Ishikawa (cell line): ENCODE results near the gene ONECUT3.

Source experiments
- EP300 ChIP-seq: IDR thresholded peaks from 2 replicates; pipeline ENCODE4 v1.6.1; 2012; ENCODE audit warnings: borderline replicate concordance
- NFIC ChIP-seq: IDR thresholded peaks from 2 replicates; pipeline ENCODE4 v1.6.1; 2012
- TEAD4 ChIP-seq: IDR thresholded peaks from 2 replicates; pipeline ENCODE4 v1.6.1; 2012
- TF ChIP-seq, protein P1 (sequence below): IDR thresholded peaks from 2 replicates; pipeline ENCODE4 v1.6.1; 2012

DNA sequence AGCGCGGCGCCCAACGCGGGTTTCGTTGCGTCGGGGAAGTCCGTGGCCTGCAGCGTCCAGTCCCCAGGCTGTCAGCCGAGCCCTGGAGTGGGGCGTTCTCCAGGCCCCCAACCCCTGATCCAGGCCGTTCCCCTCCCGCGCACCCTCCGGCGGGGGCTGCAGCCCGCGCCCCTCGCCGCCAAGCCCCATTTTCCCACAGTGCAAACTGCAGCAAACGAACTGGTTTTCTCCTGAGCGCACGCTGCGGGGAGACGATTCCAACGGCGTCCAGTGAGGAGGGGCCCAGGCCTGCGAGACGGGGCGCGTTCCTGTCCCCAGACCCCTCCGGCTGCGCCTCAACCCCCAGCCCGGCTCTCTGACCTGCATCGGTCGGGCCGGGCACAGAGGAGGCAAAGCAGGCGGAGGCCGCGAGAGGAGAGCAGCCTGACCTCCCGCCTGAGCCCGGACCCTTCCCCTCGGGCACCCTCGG, 4.4 kb upstream of the ONECUT3 start:
- TF ChIP-seq, protein P1, sequence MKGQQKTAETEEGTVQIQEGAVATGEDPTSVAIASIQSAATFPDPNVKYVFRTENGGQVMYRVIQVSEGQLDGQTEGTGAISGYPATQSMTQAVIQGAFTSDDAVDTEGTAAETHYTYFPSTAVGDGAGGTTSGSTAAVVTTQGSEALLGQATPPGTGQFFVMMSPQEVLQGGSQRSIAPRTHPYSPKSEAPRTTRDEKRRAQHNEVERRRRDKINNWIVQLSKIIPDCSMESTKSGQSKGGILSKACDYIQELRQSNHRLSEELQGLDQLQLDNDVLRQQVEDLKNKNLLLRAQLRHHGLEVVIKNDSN: no peak
- TF ChIP-seq TEAD4: no peak
- TF ChIP-seq EP300: no peak
- no peak for TF ChIP-seq NFIC
